SHP77 treated with DMSO at 0.1 percent for 48 hours (cell line): ENCODE measurements around the gene ERC1.
A peak's percentile ranks its signal among the peaks of the same experiment; 100 is the strongest.
"Not testable (repeated sequence)": the region's sequence is repeated elsewhere in the genome, so short reads cannot be mapped to it uniquely, and the experiment has no call there.

Experiments used
- DNase-seq: peaks from one replicate; lab custom pipeline; 2025; lab: John Stamatoyannopoulos, UW

The ERC1 gene

DNA sequence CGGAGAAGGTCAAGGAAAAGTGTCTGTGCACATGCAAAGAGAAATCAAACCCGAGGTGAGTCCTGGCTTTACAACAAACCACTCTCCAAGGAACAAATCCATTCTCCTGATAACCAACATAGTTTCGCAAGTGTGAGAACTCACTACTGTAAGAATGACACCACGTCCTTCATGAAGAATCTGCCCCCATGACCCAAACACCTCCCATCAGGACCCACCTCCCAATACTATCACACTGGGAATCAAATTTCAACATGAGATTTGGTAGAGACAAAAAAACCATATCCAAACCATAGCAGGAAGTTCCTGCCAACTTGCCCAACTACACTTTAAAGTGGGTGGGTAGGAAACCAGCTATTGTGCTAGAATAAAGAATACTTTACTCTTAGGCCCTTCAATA lies 2.4 kb upstream of the ERC1 start:
- no peak for DNase-seq

DNA sequence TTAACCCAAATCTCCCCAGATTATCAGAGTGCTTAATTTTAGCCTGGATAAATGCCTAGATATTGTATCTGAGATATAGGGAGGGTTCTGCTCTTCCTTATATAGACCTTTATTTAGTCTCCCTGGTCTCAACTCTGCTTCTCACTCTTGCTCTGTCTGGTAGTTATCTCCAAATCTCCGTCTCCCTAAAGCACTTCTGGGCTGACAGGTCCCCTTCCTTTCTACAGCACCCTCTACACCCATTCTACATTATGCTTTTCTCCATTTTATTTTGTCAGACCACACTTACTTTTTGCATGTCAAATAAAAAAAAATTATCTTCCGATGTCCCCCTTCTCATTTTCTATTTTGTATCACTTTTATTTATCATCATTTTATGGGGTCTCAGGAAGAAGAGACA lies 2.0 kb upstream of the ERC1 start:
- no peak for DNase-seq

DNA sequence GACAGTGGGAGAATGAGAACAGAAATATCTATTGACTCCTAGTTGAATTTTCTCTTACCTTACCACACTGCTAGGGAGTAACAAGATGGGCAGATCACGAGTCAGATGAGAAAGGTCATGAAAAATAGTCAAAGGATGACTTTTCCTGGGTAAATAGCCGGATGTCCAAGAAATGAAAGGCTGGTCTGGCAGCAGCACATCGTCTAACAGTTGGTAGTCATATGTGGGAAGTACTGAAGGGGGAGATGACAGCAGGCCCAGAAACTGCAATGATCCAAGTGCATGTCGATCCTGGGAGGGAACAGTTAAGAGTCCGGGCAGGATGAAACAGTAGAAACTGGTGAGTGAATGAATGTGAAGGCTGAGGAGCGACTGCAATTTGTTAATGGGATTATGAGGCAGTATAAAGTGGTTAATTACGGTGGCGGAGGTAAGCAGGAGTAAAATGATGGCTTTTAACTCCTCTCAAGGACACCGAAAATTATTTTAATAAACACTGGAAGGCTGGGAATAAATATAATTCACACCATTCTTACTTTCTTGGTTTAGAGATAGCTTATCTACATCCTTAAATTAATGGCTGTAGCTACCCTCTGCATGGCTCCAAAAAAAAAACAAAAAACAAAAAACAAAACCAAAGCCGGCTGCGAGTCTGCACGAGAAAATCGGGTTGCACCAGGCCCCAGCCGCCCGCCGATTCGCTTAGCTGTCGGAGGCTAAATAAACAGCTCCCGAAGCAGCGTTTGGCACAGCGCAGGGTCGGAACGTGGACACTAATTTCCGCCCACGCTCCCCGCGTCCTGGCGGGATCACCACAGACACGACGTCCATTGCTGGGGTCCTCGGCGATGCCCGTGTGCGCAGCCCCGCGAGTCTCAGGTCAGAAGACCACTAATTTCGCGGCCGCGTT lies 1.0 kb upstream of the ERC1 start:
- DNase-seq = peak; percentile 1

DNA sequence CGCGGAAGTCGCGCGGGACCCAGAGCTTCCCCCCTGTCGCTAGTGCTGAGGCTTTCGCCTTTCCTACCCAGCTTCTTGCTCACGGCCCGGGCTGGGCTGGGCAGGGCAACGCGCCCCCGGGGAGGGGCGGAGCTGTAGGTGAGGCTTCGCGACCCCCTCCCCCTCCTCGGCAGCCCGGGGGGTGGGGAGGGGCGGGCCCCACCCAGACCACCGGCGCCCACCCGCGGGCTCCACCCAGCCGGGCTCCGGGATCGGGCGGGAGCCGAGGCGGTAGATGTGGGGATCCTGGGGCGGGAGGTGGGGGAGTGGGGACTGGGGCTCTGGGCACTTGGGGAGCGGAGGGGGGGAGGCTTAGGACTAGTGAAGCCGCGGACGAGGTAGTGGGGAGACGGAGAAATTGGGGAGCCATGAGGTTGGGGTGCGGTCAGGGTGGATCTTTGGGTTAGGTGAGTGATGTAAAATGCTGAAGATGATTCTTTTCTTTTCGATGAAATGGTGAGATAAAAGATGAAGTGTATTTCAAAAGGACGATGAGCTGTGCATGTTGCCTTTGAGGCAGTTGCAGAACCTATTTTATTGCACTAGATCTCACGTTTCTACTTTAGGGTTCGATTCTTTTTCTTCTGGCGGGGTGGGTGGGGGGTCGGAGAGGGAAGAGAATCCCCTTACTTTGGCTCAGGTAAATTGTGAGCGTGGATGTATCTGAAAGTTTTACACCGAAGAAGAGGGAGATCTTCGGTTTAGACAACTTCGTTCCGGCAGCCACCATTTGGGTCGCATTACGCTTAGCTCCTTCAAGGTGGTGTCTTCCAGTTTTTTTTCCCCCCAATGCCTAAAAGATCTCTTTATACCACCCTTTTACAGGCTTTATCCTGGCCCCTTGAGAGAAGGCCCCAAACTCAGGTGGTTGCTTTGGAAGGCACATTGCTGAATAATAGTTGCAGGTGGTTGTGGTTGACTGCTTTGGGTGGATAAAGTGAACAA lies 619 bp downstream of the ERC1 start:
- no peak for DNase-seq

DNA sequence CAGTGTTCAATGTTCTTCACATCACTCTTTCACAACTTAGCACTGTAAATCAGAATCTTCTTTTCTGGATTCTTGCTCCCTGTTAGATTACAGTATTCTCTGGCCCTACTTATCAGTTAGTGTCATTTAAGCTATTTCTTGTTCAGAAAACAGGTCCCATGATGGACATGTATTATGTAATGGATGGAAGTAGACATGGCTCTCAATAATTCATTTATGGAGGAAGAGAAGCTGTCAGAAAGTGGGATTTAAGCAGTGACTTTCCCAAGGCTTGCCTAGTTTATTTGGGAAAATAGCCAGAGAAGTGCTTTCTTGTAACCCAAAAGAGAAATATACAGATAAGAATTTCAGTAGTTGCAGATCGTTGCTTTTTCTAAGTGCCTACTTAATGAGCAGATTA lies 1.6 kb downstream of the ERC1 start:
- DNase-seq = no peak

DNA sequence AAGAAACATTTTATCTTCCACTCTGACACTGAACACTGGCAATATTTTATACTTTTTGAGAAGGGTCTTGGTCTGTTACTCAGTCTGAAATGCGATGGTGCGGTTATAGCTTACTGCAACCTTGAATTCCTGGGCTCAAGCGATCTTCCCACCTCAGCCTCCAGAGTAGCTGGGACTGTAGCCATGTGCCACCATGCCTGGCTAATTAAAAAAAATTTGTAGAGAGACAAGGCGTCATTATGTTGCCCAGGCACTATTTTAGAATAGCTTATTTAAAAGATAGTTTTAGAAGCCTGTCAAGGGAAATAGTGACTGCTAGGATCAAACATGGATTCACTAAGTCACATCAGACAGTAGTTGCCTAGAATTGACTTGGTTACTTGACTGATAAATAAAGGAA lies 5.9 kb downstream of the ERC1 start:
- no peak for DNase-seq

DNA sequence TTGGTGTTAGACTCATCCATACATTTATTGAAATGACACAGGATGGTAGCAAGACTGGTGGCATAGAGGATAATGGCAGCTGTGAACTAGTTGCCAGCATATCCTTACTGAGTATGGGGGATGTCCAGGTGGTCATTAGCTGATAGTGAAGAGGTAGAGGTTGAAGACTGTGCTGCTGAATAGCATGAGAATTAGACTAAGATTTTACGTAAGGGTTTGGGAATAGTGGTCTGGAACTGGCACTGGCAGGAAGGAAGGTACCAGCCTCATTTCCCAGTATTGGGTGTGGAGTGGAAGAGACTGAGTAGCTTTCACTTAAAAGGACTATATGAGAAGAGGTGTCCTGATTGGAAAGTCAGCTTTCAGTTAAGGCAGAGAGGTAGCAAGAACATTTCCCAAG lies 6.5 kb downstream of the ERC1 start:
- DNase-seq = no peak

DNA sequence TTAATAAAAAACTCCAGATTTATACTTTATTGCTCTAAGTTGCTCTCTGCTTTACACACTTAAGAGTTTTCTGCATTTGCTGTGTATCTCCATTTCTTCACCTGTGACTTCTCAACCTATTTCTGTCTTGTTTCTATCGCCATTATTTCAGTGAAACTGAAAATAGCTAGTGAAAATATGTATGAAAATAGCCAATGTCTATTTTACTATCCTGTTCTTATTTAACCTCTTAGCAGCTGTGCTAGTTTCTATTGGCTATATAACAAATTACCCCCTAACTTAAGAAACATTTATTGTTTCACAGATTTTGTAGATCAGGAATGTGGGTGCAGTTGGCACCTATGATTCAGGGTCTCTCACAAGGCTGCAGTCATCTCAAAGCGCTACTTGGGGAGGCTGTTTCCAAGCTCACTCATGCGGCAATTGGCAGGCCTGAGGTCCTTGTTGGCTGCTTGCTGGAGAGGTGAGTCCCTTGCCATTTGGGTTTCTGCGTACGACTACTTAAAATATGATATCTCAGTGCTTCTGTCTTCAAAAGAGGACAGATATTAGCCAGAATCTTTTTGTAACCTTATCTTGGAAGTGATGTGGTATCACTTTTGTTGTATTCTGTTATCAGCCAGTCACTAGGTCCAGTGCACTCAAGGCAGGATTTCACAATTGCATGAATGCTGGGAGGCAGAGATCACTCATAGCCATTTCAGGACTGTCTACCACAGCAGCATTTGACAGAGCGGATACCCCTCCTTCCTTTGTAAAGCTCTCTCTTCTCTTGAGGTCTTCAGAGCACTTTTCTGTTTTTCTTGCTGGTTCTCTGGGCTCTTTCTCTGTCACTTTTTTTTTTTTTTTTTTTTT lies 7.2 kb downstream of the ERC1 start:
- no peak for DNase-seq

DNA sequence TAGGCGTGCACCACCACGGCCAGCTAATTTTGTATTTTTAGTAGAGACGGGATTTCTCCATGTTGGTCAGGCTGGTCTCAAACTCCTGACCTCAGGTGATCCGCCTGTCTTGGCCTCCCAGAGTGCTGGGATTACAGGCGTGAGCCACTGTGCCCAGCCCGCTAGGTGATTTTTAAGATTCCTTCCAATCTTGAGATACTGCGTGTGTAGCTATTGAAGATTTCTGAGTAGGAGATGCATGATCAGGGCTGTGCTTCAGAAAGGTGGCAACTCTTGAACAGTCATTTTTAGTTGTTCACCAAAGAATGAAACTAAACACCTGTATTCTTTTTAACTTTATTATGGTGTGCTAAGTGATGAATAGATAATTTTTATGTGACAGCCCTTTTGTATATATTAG lies 8.7 kb downstream of the ERC1 start:
- DNase-seq = not testable (repeated sequence)

DNA sequence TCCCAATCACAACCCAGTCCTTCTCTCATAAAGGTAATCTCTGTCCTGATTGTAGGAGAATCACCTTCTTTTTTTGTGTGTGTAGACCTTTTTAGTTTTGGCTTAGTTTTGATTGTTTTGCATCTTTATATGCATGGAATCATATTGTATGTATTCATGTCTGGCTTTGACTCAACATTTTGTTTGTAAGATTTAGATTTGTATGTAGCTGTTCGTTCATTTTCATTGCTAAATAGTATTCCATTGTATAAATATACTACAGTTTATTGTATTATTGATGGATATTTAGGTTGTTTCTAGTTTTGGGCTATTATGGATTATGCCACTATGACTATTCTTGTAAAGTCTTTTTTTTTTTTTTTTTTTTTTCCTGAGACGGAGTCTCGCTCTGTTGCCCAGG lies 10.5 kb downstream of the ERC1 start:
- DNase-seq = no peak

DNA sequence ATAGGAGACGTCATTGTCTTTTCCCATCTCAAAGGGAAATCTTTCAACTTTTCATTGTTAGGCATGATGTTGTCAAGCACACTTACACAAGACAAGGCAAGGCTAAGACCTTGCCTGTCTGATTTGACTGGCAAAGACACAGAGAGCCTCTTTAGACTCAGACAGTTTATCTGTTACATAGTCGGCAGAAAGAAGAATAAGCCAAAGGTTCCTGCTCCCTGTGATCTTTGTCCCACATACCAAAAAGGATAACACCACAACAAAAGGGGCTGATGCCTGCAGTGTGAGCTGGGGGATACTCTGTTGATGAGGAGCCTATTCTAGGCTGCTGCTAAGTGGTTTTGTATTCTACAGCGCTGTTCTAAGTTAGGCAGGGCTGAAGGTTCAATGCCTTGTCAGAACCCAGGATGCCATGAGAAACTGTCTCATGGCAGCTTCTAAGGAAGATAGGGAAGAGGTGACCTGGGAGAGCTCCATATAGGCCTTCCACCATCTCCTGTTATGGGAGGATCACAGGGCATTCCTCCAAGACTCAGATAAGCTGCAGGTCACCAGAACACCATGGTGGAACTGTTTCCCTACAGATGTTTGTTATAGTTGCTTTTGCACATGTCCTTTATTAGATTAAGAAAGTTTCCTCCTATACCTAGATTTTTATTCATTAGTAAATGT lies 12.7 kb downstream of the ERC1 start:
- no peak for DNase-seq

DNA sequence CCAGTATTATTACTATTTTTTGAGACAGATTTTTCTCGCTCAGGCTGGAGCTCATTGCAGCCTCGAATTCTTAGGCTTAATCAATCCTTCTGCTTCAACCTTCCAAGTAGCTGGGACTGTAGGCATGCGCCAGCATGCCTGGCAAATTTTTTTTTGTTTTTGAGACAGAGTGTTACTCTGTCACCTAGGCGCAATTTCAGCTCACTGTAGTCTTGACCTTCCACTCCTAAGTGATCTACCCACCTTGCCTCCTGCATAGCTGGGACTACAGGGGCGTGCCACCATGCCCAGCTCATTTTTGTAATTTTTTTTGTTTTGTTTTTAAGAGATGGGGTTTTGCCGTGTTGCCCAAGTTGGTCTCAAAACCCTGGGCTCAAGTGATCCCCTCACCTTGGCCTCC lies 15.2 kb downstream of the ERC1 start:
- DNase-seq = no peak

DNA sequence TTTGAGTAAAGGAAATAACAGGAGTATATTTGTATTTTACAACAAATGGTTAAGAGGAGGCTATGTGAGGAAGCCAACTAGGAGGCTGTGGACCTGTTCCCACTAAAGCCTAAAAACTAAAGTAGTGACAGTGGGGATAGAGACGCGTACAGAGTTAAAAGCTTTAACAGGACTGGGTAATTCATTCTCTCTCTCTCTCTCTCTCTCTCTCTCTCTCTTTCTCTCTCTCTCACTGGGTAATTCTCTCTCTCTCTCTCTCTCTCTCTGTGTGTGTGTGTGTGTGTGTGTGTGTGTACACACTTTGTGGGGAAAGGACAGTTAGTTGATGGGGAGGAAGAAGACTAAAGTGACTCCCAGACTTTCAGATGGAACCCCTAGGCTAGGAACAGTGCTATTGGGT lies 16.3 kb downstream of the ERC1 start:
- no peak for DNase-seq

DNA sequence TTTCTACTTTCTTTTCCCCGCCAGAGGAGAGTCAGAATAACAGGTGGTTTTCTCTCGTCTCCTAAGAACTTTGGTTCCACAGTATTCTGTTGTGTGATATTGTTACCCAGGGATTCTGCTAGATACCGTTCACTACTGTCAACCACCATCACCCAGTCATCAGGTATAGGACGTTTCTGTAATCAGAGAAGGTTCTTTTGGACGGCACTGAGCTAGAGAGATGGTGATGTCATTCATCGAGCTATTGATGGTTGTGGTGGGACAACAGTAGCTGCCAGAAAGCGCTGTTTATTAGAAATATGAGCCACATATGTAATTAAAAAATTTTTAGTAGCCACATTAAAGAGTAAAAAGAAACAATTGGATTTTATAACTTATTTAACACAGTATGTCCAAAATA lies 17.0 kb downstream of the ERC1 start:
- no peak for DNase-seq

DNA sequence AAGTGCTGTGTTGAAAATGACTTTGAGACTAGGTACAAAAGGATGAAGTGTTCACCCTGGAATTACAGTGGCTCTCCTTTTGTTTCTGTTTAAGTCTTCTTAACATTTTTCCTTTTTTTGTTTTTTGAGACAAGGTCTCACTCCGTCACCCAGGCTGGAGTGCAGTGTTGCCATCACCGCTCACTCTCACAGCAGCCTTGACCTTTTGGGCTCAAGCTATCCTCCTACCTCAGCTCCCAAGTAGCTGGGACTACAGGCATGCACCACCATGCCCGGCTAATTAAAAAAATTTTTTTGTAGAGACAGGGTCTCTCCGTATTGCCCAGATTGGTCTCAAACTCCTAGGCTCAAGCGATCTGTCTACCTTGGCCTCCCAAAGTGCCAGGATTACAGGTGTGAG lies 20.1 kb downstream of the ERC1 start:
- DNase-seq = no peak

DNA sequence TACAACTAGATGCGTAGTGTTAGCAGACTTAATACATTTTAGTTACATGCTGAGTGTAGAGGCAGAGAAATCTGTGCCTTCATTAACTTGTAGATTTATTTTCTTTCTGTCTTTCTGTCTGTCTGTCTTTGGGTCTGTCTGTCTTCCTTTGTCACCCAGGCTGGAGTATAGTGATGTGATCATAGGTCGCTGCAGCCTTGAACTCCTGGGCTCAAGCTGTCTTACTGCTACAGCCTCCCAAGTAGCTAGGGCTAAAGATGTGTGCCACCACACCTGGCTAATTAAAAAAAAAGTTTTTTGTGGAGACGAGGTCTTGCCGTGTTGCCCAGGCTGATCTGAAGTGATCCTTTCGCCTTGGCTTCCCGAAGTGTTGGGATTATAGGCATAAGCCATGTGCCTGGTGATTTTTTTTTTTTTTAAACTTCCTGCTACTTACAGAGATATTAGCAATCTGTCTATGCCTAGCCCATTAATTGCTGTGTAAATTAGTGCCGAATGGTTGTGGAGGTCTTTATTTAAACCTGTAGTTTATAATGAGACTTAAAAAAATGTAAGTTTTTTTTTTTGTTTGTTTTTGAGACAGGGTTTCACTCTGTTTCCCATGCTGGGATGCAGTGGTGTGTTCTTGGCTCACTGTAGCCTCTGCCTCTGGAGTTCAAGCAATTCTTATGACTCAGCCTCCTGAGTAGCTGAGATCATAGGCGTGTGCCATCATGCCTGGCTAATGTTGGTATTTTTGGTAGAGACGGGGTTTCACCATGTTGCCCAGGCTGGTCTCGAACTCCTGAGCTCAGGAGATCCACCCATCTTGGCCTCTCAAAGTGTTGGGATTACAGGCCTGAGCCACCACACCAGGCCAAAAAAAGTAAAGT lies 22.8 kb downstream of the ERC1 start:
- DNase-seq = no peak

DNA sequence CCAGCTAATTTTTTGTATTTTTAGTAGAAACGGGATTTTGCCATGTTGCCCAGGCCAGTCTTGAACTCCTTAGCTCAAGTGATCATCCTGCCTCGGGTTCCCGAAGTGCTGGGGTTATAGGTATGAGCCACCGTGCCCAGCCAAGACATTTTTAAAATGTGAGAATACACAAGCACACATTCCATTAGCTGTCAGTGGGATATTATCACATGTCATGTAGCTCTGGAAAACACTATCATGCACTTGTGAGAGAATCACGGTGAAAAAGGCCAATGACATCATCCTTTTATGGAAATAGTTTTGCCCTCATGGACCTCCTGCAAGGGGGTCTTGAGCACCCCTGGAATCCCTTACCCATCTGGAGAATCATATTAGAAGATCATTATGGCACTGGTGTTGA lies 28.3 kb downstream of the ERC1 start:
- no peak for DNase-seq

DNA sequence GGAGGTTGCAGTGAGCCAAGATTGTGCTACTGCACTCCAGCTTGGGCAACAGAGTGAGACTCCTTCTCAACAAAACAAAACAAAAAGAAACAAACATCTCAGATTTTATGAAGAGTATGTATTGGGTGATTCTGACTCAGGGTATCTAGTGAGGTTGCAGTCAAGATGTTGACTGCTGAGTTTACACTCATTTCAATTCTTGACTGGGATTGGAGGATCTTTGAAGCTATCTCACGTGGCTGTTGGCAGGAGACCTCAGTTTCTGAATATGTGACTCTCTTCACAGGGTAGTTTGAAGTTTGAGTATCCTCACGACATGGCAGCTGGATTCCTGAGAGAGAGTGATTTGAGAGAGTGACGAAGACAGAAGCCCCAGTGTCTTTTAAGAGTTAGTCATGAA lies 29.4 kb downstream of the ERC1 start:
- no peak for DNase-seq

DNA sequence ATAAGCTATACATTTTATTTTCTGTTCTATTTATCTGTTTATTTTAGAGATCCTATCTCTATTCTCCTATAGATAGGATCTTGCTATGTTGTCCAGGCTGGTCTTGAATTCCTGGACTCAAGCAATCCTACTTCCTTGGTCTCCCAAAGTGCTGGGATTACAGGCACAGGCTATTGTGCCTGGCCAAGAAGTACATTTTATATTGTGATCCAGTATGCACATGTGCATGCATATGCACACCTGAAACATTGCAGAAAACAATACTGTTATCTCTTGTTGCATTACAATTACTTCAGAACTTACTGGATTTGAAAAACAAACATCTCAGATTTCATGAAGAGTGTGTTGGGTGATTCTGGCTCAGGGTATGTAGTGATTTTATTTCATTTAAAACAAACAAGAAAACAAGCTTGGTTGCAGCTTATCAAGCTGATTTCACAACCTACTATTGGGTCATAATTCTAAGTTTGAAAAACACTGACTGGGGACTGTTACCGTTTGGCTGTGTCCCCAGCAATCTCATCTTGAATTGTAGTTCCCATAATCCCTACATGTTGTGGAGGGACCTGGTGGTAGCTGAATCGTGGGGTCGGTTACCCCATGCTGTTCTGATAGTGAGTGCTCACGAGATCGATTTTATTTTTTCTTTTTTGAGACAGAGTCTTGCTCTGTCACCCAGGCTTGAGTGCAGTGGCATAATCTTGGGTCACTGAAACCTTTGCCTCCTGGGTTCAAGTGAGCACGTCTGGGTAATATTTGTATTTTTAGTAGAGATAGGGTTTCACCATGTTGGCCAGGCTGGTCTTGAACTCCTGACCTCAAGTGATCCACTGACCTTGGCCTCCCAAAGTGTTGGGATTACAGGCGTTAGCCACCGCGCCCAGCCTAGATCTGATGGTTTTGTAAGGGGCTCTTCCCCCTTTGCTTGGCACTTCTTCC lies 31.3 kb downstream of the ERC1 start:
- no peak for DNase-seq
